DOHH2 (cell line): ENCODE data around the gene AREG.

Source experiments
- H3F3A ChIP-seq: fragments of 200-600 bp; sonication (generic), shearing (Covaris generic); 2 replicates; pipeline ENCODE4 v1.6.0; 2016; ENCODE audit warnings: antibody characterized with exemption, mild to moderate bottlenecking; ENCODE audit not compliant: control insufficient read depth, insufficient read depth
- H3K27ac ChIP-seq: fragments of 200-600 bp; sonication (generic); 2 replicates; pipeline ENCODE4 v1.5.1; 2014; ENCODE audit warnings: low read depth, mild to moderate bottlenecking, low read length, moderate library complexity
- H3K27me3 ChIP-seq: fragments of 200-600 bp; sonication (generic); 2 replicates; pipeline ENCODE4 v1.6.1; 2014; ENCODE audit warnings: mild to moderate bottlenecking, low read length, mixed read lengths; ENCODE audit not compliant: control insufficient read depth
- H3K36me3 ChIP-seq: fragments of 200-600 bp; sonication (generic); 2 replicates; pipeline ENCODE4 v1.6.1; 2014; ENCODE audit warnings: mild to moderate bottlenecking, low read length, moderate library complexity, mixed read lengths; ENCODE audit not compliant: control insufficient read depth
- H3K4me1 ChIP-seq: fragments of 200-600 bp; sonication (generic); 2 replicates; pipeline ENCODE4 v1.6.1; 2014; ENCODE audit warnings: mild to moderate bottlenecking, low read length, mixed read lengths; ENCODE audit not compliant: control insufficient read depth
- H3K4me2 ChIP-seq: fragments of 200-600 bp; sonication (generic); 2 replicates; pipeline ENCODE4 v1.6.0; 2014; ENCODE audit warnings: mild to moderate bottlenecking, low read length, moderate library complexity
- H3K4me3 ChIP-seq: fragments of 200-600 bp; sonication (generic); 2 replicates; pipeline ENCODE4 v1.5.1; 2014; ENCODE audit warnings: mild to moderate bottlenecking, low read length, mixed read lengths
- H3K79me2 ChIP-seq: fragments of 200-600 bp; sonication (generic); 2 replicates; pipeline ENCODE4 v1.6.1; 2014; ENCODE audit warnings: mild to moderate bottlenecking, low read length, mixed read lengths; ENCODE audit not compliant: control insufficient read depth
- H3K9me2 ChIP-seq: fragments of 200-600 bp; sonication (generic); replicated peaks from 2 replicates; pipeline ENCODE4 v1.6.1; 2014; ENCODE audit warnings: mild to moderate bottlenecking, low read length, mixed read lengths; ENCODE audit not compliant: control insufficient read depth
- H3K9me3 ChIP-seq: fragments of 200-600 bp; sonication (generic); 2 replicates; pipeline ENCODE4 v1.6.1; 2014; ENCODE audit warnings: antibody characterized with exemption, low read length, mixed read lengths; ENCODE audit not compliant: control insufficient read depth, insufficient read depth
- H4K20me1 ChIP-seq: fragments of 200-600 bp; sonication (generic); 2 replicates; pipeline ENCODE4 v1.6.0; 2014; ENCODE audit warnings: low read depth, mild to moderate bottlenecking, antibody characterized with exemption, low read length, moderate library complexity; ENCODE audit not compliant: control insufficient read depth, insufficient read depth
- CTCF ChIP-seq: fragments of 200-600 bp; sonication (generic); IDR thresholded peaks from one replicate; pipeline ENCODE4 v1.5.1; 2014; ENCODE audit warnings: antibody characterized with exemption, mild to moderate bottlenecking, low read depth, low read length; ENCODE audit not compliant: poor library complexity, severe bottlenecking
- EZH2phosphoT487 ChIP-seq: fragments of 200-600 bp; sonication (generic); IDR thresholded peaks from 2 replicates; pipeline ENCODE4 v1.6.1; 2017; ENCODE audit warnings: borderline replicate concordance, mild to moderate bottlenecking, antibody characterized with exemption, low read length, moderate library complexity, mixed read lengths

Gene AREG

GRCh38 chr4:74460833-74461232 is 15.9 kb downstream of the AREG start:
- Histone ChIP-seq H3K4me1 (no peaks in the 10 kb centered on the region), H3K27ac (no peak overlapping the region), H3K9me3 (no peaks in the 10 kb centered on the region), H3K4me3 (no peak overlapping the region), H3F3A (no peaks in the 10 kb centered on the region), H3K9me2 (no peaks in the 10 kb centered on the region), H4K20me1 (no peaks in the 10 kb centered on the region), H3K4me2 (no peak overlapping the region), H3K79me2 (no peaks in the 10 kb centered on the region), H3K27me3 (peaks cover 5% of the 10 kb centered on the region; the same call in 1 of the 2 replicates), H3K36me3 (no peaks in the 10 kb centered on the region)
- TF ChIP-seq EZH2phosphoT487 = no peak
- TF ChIP-seq CTCF = no peak

- H4K20me1 ChIP-seq = no peaks in the 10 kb centered on the region
- no peak overlapping the region for H3K27ac ChIP-seq
- H3K4me2 ChIP-seq = no peak overlapping the region
- no peaks in the 10 kb centered on the region for H3K9me3 ChIP-seq
- no peaks in the 10 kb centered on the region for H3F3A ChIP-seq
- no peaks in the 10 kb centered on the region for H3K36me3 ChIP-seq
- peaks cover under 1% of the 10 kb centered on the region; the same call in 1 of the 2 replicates for H3K27me3 ChIP-seq
- TF ChIP-seq EZH2phosphoT487 (no peak), CTCF (no peak)
- no peaks in the 10 kb centered on the region for H3K4me1 ChIP-seq
- H3K4me3 ChIP-seq = no peak overlapping the region
- no peaks in the 10 kb centered on the region for H3K9me2 ChIP-seq
- H3K79me2 ChIP-seq = no peaks in the 10 kb centered on the region
Observed at GRCh38 chr4:74463123-74463522, 18.2 kb downstream of the AREG start.

- no peak for TF ChIP-seq CTCF
- TF ChIP-seq EZH2phosphoT487 = no peak
- Histone ChIP-seq H3K4me2 (no peak overlapping the region), H3K27ac (no peak overlapping the region), H3K27me3 (no peaks in the 10 kb centered on the region), H3K4me1 (no peaks in the 10 kb centered on the region), H3F3A (no peaks in the 10 kb centered on the region), H3K9me3 (no peaks in the 10 kb centered on the region), H3K79me2 (no peaks in the 10 kb centered on the region), H3K9me2 (no peaks in the 10 kb centered on the region), H3K36me3 (no peaks in the 10 kb centered on the region), H3K4me3 (no peak overlapping the region), H4K20me1 (no peaks in the 10 kb centered on the region)
Observed at GRCh38 chr4:74464291-74464690, 19.4 kb downstream of the AREG start.
